ENCODE results near the gene MTCL3.

The MTCL3 gene

GRCh38 chr6:127447780-127448179 is 71.4 kb downstream of the MTCL3 start:
- DNase-seq (no peak), ATAC-seq (no peak)
- TF ChIP-seq CTCF (IDR thresholded peaks at IDR 0.05): no peak
- intact Hi-C loops (cut with DNase I): no loop called here
- Histone ChIP-seq H3K27ac (no peak overlapping the region), H3K4me1 (no peaks in the 10 kb centered on the region), H3K9me3 (no peaks in the 10 kb centered on the region), H3K4me3 (no peak overlapping the region), H3K27me3 (no peaks in the 10 kb centered on the region), H3K36me3 (peaks cover 59% of the 10 kb centered on the region)

GRCh38 chr6:127446356-127446755 is 72.8 kb downstream of the MTCL3 start:
- intact Hi-C loops (cut with DNase I): no loop called here
- no peak for TF ChIP-seq CTCF (IDR thresholded peaks at IDR 0.05)
- Histone ChIP-seq H3K4me1 (no peaks in the 10 kb centered on the region), H3K9me3 (no peaks in the 10 kb centered on the region), H3K4me3 (no peak overlapping the region), H3K27ac (no peak overlapping the region), H3K27me3 (no peaks in the 10 kb centered on the region), H3K36me3 (peaks cover 61% of the 10 kb centered on the region)
- no peak for ATAC-seq
- no peak for DNase-seq

GRCh38 chr6:127441881-127442280 is 77.3 kb downstream of the MTCL3 start:
- Histone ChIP-seq H3K27me3 (no peaks in the 10 kb centered on the region), H3K4me1 (no peaks in the 10 kb centered on the region), H3K9me3 (no peaks in the 10 kb centered on the region), H3K36me3 (peaks cover 35% of the 10 kb centered on the region), H3K27ac (no peak overlapping the region), H3K4me3 (no peak overlapping the region)
- no peak for TF ChIP-seq CTCF (IDR thresholded peaks at IDR 0.05)
- no peak for DNase-seq
- ATAC-seq: no peak
- intact Hi-C loops (cut with DNase I): no loop called here

DNA sequence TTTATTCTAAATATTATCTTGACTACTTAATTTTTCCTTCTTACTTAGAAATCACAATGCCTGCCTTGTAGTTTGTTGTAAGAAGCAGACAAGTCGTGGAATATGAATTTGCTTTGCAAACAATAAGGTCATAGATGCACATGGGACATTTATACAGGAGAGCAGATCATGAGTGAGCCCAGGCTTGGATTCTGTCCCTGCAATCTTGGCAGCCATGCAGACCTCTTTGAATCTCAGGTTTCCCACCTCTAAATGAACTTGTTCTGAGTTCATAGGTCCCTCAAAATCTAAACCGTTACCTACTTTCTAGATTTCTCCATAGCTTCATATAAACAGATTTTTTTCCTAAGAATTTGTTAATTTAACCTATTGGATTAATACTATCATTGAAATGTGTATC is 79.4 kb downstream of the MTCL3 start:
- Histone ChIP-seq H3K4me1 (no peaks in the 10 kb centered on the region), H3K9me3 (no peaks in the 10 kb centered on the region), H3K27ac (no peak overlapping the region), H3K4me3 (no peak overlapping the region), H3K36me3 (peaks cover 18% of the 10 kb centered on the region), H3K27me3 (no peaks in the 10 kb centered on the region)
- no peak for TF ChIP-seq CTCF (IDR thresholded peaks at IDR 0.05)
- ATAC-seq (no peak), DNase-seq (no peak)
- intact Hi-C loops (cut with DNase I): no loop called here

DNA sequence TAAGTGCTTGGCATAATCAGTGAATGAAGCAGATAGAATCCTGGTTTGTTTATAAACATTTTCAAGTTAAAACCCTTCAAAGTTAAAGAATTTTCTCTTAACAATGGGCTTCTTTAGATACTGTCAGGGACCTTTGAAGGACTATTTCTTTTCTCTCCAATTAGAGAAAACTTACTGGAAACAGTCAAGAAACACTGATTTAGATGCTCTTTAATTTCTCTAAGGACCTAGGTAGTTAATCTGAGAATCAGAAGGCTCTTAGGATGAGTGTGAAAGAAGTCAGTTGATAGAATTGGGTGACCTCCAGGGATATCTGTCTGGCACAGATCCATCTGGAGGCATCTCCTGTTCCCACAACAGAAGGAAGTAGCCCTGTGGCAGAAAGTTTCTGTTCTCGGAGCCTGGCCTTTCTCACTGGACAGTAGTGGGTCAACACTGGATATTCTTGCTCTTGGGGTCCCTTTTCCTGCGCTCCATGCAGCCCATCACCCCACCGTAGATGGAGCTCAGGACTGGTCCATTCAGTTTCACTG is 82.5 kb downstream of the MTCL3 start:
- no peak overlapping the region for H3K4me3 ChIP-seq
- ATAC-seq (no peak), DNase-seq (no peak)
- intact Hi-C loops (cut with DNase I): no loop called here
- H3K27ac ChIP-seq: no peak overlapping the region
- no peak for TF ChIP-seq CTCF (IDR thresholded peaks at IDR 0.05)
- H3K27me3 ChIP-seq: no peaks in the 10 kb centered on the region
- peaks cover 5% of the 10 kb centered on the region for H3K36me3 ChIP-seq
- H3K9me3 ChIP-seq: no peaks in the 10 kb centered on the region
- H3K4me1 ChIP-seq: no peaks in the 10 kb centered on the region

GRCh38 chr6:127435626-127436220 is 83.4 kb downstream of the MTCL3 start:
- Histone ChIP-seq H3K36me3 (peaks cover 1% of the 10 kb centered on the region), H3K27me3 (no peaks in the 10 kb centered on the region), H3K9me3 (no peaks in the 10 kb centered on the region), H3K4me1 (no peaks in the 10 kb centered on the region), H3K27ac (no peak overlapping the region), H3K4me3 (no peak overlapping the region)
- DNase-seq (no peak), ATAC-seq (no peak)
- intact Hi-C loops (cut with DNase I): no loop called here
- TF ChIP-seq CTCF (IDR thresholded peaks at IDR 0.05): no peak
